Endodermal cell (in vitro differentiated cells): ENCODE measurements around the gene STX8. TPM values are rescaled to one million over a fixed set of nuclear protein-coding genes. Genes with fewer than 3 reads are reported as not detected.
A peak's percentile ranks its signal among the peaks of the same experiment; 100 is the strongest.

ENCODE experiments used
- DNase-seq: peaks from one replicate; pipeline ENCODE4 v3.0.0-alpha.2; 2017
- H3K27ac ChIP-seq: 2 replicates; pipeline ENCODE4 v1.5.1; 2013; ENCODE audit warnings: mild to moderate bottlenecking, low read depth, low read length, moderate library complexity
- H3K27me3 ChIP-seq: 2 replicates; pipeline ENCODE4 v1.6.1; 2013; ENCODE audit warnings: mild to moderate bottlenecking, low read length, moderate library complexity; ENCODE audit not compliant: insufficient read depth, control insufficient read depth, poor library complexity, severe bottlenecking
- H3K36me3 ChIP-seq: 2 replicates; pipeline ENCODE4 v1.7.0; 2013; ENCODE audit warnings: mild to moderate bottlenecking, low read length, moderate library complexity; ENCODE audit not compliant: control insufficient read depth, insufficient read depth
- H3K4me1 ChIP-seq: one replicate; pipeline ENCODE4 v1.7.0; 2013; ENCODE audit warnings: low read length; ENCODE audit not compliant: control insufficient read depth, insufficient read depth
- H3K4me3 ChIP-seq: 2 replicates; pipeline ENCODE4 v1.5.1; 2013; ENCODE audit warnings: mild to moderate bottlenecking, low read length, moderate library complexity
- H3K9ac ChIP-seq: 2 replicates; pipeline ENCODE4 v1.6.1; 2013; ENCODE audit warnings: mild to moderate bottlenecking, low read length, moderate library complexity; ENCODE audit not compliant: poor library complexity, severe bottlenecking; ENCODE audit errors: extremely low read depth
- H3K9me3 ChIP-seq: 2 replicates; pipeline ENCODE4 v1.6.1; 2013; ENCODE audit warnings: mild to moderate bottlenecking, low read length, moderate library complexity; ENCODE audit not compliant: control insufficient read depth
- H3K27ac Mint-ChIP-seq: 2 replicates; pipeline ENCODE4 v1.8.0; 2020; ENCODE audit warnings: mixed read lengths
- H3K27me3 Mint-ChIP-seq: 2 replicates; pipeline ENCODE4 v1.8.0; 2021; ENCODE audit warnings: mild to moderate bottlenecking, mixed read lengths; ENCODE audit not compliant: insufficient read depth
- H3K36me3 Mint-ChIP-seq: 2 replicates; pipeline ENCODE4 v1.8.0; 2020; ENCODE audit warnings: low read depth, mixed read lengths
- H3K4me1 Mint-ChIP-seq: 2 replicates; pipeline ENCODE4 v1.8.0; 2020; ENCODE audit warnings: mixed read lengths
- H3K4me3 Mint-ChIP-seq: 2 replicates; pipeline ENCODE4 v1.8.0; 2020; ENCODE audit warnings: mild to moderate bottlenecking, moderate library complexity, mixed read lengths
- H3K9me3 Mint-ChIP-seq: 2 replicates; pipeline ENCODE4 v1.8.0; 2020; ENCODE audit warnings: mild to moderate bottlenecking, mixed read lengths
- CTCF ChIP-seq: fragments of 200-600 bp; sonication (generic); conservative IDR thresholded peaks from 2 replicates; pipeline ENCODE4 v1.5.0; 2021; ENCODE audit warnings: antibody characterized with exemption, mild to moderate bottlenecking
- WGBS, 2 experiments: methylation state at CpG; one replicate each; pipeline versions ENCODE4 v1.1.5 to v1.1.7; 2013; ENCODE audit warnings: missing lambda C conversion rate in 2 of 2, mixed read lengths in 1 of 2; ENCODE audit not compliant: insufficient coverage in 1 of 2, insufficient read length in 1 of 2; 5-methylcytosine and 5-hydroxymethylcytosine counted together
- total RNA-seq, 2 donors: library from RNA; stranded (reverse); fragmentation: NEBNext Ultra II Directional in 1 of 2; extraction: Animal tissue kit (Norgen Biotek cat#: 25700) in 1 of 2; gene quantifications; 2 replicates in 1 of 2; 3 replicates in 1 of 2; pipeline ENCODE4 v1.2.1, GENCODE V29; 2021

Gene STX8
- total RNA-seq, 2 donors from 2014 or later: 82.5 to 98.2 TPM

- Mint-ChIP-seq H3K27me3 (no peaks in the 10 kb centered on the region), H3K9me3 (peaks cover 4% of the 10 kb centered on the region), H3K36me3 (peaks cover 8% of the 10 kb centered on the region), H3K4me3 (no peak overlapping the region), H3K27ac (no peak overlapping the region), H3K4me1 (peaks cover 32% of the 10 kb centered on the region)
- no peak overlapping the region for H3K9ac ChIP-seq
- H3K4me1 ChIP-seq: no peaks in the 10 kb centered on the region
- peaks cover under 1% of the 10 kb centered on the region for H3K9me3 ChIP-seq
- H3K27ac ChIP-seq: peak overlapping the region; percentile 82
- 69 to 90% methylated on average over 3 to 4 of the region's 4 CpGs for WGBS, 2 experiments
- H3K27me3 ChIP-seq: no peaks in the 10 kb centered on the region
- no peak for DNase-seq
- H3K4me3 ChIP-seq: no peak overlapping the region
- no peaks in the 10 kb centered on the region for H3K36me3 ChIP-seq
- TF ChIP-seq CTCF: no peak
Measured at GRCh38 chr17:9371019-9371418, 204.6 kb downstream of the STX8 start.

GRCh38 chr17:9370467-9370866, 205.2 kb downstream of the STX8 start:
- no peak for DNase-seq
- H3K36me3 Mint-ChIP-seq: peaks cover 4% of the 10 kb centered on the region
- Histone ChIP-seq H3K4me1 (no peaks in the 10 kb centered on the region), H3K36me3 (no peaks in the 10 kb centered on the region), H3K9me3 (no peaks in the 10 kb centered on the region), H3K9ac (no peak overlapping the region), H3K4me3 (no peak overlapping the region), H3K27ac (peak overlapping the region; percentile 82), H3K27me3 (no peaks in the 10 kb centered on the region)
- no peaks in the 10 kb centered on the region for H3K27me3 Mint-ChIP-seq
- H3K27ac Mint-ChIP-seq: no peak overlapping the region
- no peak overlapping the region for H3K4me3 Mint-ChIP-seq
- H3K9me3 Mint-ChIP-seq: no peaks in the 10 kb centered on the region
- peaks cover 32% of the 10 kb centered on the region for H3K4me1 Mint-ChIP-seq
- no peak for TF ChIP-seq CTCF
- 88 to 91% methylated on average over 6 of the region's 6 CpGs for WGBS, 2 experiments

- no peak overlapping the region for H3K27ac Mint-ChIP-seq
- peaks cover 37% of the 10 kb centered on the region for H3K4me1 Mint-ChIP-seq
- Histone ChIP-seq H3K27ac (no peak overlapping the region), H3K9ac (no peak overlapping the region), H3K4me3 (no peak overlapping the region), H3K27me3 (no peaks in the 10 kb centered on the region), H3K9me3 (no peaks in the 10 kb centered on the region), H3K4me1 (no peaks in the 10 kb centered on the region), H3K36me3 (no peaks in the 10 kb centered on the region)
- no peaks in the 10 kb centered on the region for H3K27me3 Mint-ChIP-seq
- no peak for TF ChIP-seq CTCF
- 88 to 92% methylated on average over 4 of the region's 4 CpGs for WGBS, 2 experiments
- H3K4me3 Mint-ChIP-seq: no peak overlapping the region
- DNase-seq: no peak
- H3K9me3 Mint-ChIP-seq: no peaks in the 10 kb centered on the region
- H3K36me3 Mint-ChIP-seq: no peaks in the 10 kb centered on the region
Measured at GRCh38 chr17:9368631-9369030, 207.0 kb downstream of the STX8 start.
